Keratinocyte (primary cell): ENCODE data around the gene FMNL2. TPM values are rescaled to one million over a fixed set of nuclear protein-coding genes. Genes with fewer than 3 reads are reported as not detected.

Experiments
- DNase-seq: peaks from one replicate; pipeline ENCODE4 v3.0.0-alpha.2; 2011; ENCODE audit warnings: low read depth, missing footprints, low spot score
- FAIRE-seq: peaks from 2 replicates; lab custom pipeline; 2011; peaks lifted over from hg19 to GRCh38; lab: Jason Lieb, UNC
- H2AFZ ChIP-seq: 2 replicates; pipeline ENCODE4 v1.6.0; 2012; ENCODE audit warnings: low read length, control low read depth, inconsistent platforms; ENCODE audit not compliant: control insufficient read depth
- H3K27ac ChIP-seq: 2 replicates; pipeline ENCODE4 v1.5.1; 2011; ENCODE audit warnings: low read length; ENCODE audit not compliant: control insufficient read depth, insufficient read depth
- H3K27me3 ChIP-seq: 3 replicates; pipeline ENCODE4 v1.6.0; 2011; ENCODE audit warnings: low read length; ENCODE audit not compliant: control insufficient read depth, insufficient read depth; ENCODE audit errors: extremely low read depth
- H3K36me3 ChIP-seq, 2 experiments: 2 replicates in 1 of 2; 3 replicates in 1 of 2; pipeline ENCODE4 v1.5.1; 2011; ENCODE audit warnings: low read length in 2 of 2, mild to moderate bottlenecking in 1 of 2; ENCODE audit not compliant: control insufficient read depth in 2 of 2, insufficient read depth in 2 of 2; ENCODE audit errors: extremely low read depth in 1 of 2
- H3K4me1 ChIP-seq: 3 replicates; pipeline ENCODE4 v1.5.1; 2011; ENCODE audit warnings: low read length; ENCODE audit not compliant: control insufficient read depth, insufficient read depth; ENCODE audit errors: extremely low read depth
- H3K4me2 ChIP-seq: 3 replicates; pipeline ENCODE4 v1.6.0; 2011; ENCODE audit warnings: low read depth, low read length; ENCODE audit not compliant: control insufficient read depth, insufficient read depth; ENCODE audit errors: extremely low read depth
- H3K4me3 ChIP-seq, 3 experiments: fragments of 200-600 bp in 1 of 3; sonication (generic) in 1 of 3; 2 replicates in 2 of 3; 3 replicates in 1 of 3; pipeline ENCODE4 v1.5.1; 2011 to 2016; ENCODE audit warnings: low read length in 3 of 3, mild to moderate bottlenecking in 3 of 3, control low read depth in 2 of 3, inconsistent platforms in 1 of 3, low read depth in 1 of 3, mixed read lengths in 1 of 3, mixed run types in 1 of 3, moderate library complexity in 1 of 3; ENCODE audit not compliant: control insufficient read depth in 2 of 3, insufficient read depth in 2 of 3; ENCODE audit errors: extremely low read depth in 1 of 3
- H3K79me2 ChIP-seq: 2 replicates; pipeline ENCODE4 v1.6.0; 2012; ENCODE audit warnings: low read length; ENCODE audit not compliant: control insufficient read depth, insufficient read depth
- H3K9ac ChIP-seq: 3 replicates; pipeline ENCODE4 v1.6.0; 2011; ENCODE audit warnings: low read length; ENCODE audit not compliant: control insufficient read depth, insufficient read depth; ENCODE audit errors: extremely low read depth
- H3K9me1 ChIP-seq: 3 replicates; pipeline ENCODE4 v1.6.0; 2011; ENCODE audit warnings: low read length; ENCODE audit not compliant: control insufficient read depth, insufficient read depth; ENCODE audit errors: extremely low read depth
- H3K9me3 ChIP-seq: 2 replicates; pipeline ENCODE4 v1.5.1; 2012; ENCODE audit warnings: low read depth, low read length; ENCODE audit not compliant: control insufficient read depth
- H4K20me1 ChIP-seq: 3 replicates; pipeline ENCODE4 v1.6.0; 2011; ENCODE audit warnings: low read length; ENCODE audit not compliant: control insufficient read depth, insufficient read depth; ENCODE audit errors: extremely low read depth
- EZH2 ChIP-seq: IDR thresholded peaks from one replicate; pipeline ENCODE4 v1.6.1; 2012; ENCODE audit warnings: inconsistent platforms, mild to moderate bottlenecking, low read length, moderate library complexity
- dilution Hi-C: fragments of 300-500 bp; cut with MboI; formaldehyde crosslinking; loops from one replicate; pipeline ENCODE4 v1.7.0; 2020; ENCODE audit warnings: low sequenced_read_pairs; ENCODE audit not compliant: extremely low pct_ligation_motif_present
- polyA plus RNA-seq, 5 experiments: library from polyadenylated mRNA; depleted of rRNA in 3 of 5; stranded (reverse) in 3 of 5; stranded (forward) in 1 of 5; unstranded in 1 of 5; fragments of >200 nt; gene quantifications; 1 replicate in 1 of 5; 2 replicates in 3 of 5; 3 replicates in 1 of 5; pipeline versions ENCODE4 v1.2.1 to v1.2.3, GENCODE V29; 2011 to 2012; ENCODE audit warnings: missing spikeins in 2 of 5, low read depth in 1 of 5, low replicate concordance in 1 of 5
- TF ChIP-seq, protein P1 (sequence below), 3 experiments: IDR thresholded peaks in 1 of 3; conservative IDR thresholded peaks in 1 of 3; optimal IDR thresholded peaks in 1 of 3; 2 replicates in 2 of 3; 3 replicates in 1 of 3; pipeline versions ENCODE3 to v1.5.1; 2011; ENCODE audit warnings: low read length in 3 of 3, mild to moderate bottlenecking in 3 of 3, moderate library complexity in 2 of 3, control low read depth in 1 of 3, inconsistent platforms in 1 of 3; ENCODE audit not compliant: insufficient read depth in 2 of 3; ENCODE audit errors: extremely low read depth in 1 of 3

FMNL2 gene
- polyA plus RNA-seq, 1 donor (not counting 4 experiments of a cell fraction or from before 2014, with no cell fraction given), result 62.7 TPM

DNA sequence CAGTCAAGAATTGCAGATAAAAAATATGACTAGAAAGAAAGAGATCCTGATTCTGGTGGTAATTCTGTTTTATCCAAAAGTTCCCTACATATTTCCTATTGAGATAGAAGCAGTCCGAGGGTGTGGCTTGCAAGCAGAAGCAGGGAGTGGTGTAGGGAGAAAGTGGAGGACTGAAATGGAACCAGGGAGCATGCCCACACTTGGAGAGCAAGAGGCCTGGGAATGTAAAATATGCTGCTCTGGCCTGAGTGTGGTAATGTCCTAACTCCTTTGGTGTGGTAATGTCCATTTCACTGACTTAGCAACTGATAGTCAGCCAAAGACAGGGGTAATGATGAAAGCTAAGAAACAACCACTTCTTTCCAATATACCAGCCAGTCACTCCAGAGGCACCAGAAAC, 30.1 kb upstream of the FMNL2 start:
- dilution Hi-C loops, result no loop called here
- H4K20me1 ChIP-seq, result no peaks in the 10 kb centered on the region
- no peak overlapping the region for H3K27ac ChIP-seq
- peaks cover 15% of the 10 kb centered on the region for H3K4me1 ChIP-seq
- DNase-seq, result peak; percentile 9
- no peaks in the 10 kb centered on the region for H3K9me1 ChIP-seq
- no peaks in the 10 kb centered on the region for H3K9me3 ChIP-seq
- H3K9ac ChIP-seq, result no peak overlapping the region
- FAIRE-seq, result peak; percentile 60
- no peak for TF ChIP-seq EZH2
- TF ChIP-seq, protein P1, sequence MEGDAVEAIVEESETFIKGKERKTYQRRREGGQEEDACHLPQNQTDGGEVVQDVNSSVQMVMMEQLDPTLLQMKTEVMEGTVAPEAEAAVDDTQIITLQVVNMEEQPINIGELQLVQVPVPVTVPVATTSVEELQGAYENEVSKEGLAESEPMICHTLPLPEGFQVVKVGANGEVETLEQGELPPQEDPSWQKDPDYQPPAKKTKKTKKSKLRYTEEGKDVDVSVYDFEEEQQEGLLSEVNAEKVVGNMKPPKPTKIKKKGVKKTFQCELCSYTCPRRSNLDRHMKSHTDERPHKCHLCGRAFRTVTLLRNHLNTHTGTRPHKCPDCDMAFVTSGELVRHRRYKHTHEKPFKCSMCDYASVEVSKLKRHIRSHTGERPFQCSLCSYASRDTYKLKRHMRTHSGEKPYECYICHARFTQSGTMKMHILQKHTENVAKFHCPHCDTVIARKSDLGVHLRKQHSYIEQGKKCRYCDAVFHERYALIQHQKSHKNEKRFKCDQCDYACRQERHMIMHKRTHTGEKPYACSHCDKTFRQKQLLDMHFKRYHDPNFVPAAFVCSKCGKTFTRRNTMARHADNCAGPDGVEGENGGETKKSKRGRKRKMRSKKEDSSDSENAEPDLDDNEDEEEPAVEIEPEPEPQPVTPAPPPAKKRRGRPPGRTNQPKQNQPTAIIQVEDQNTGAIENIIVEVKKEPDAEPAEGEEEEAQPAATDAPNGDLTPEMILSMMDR (optimal IDR thresholded peaks at IDR 0.05 in 1 of 3, IDR thresholded peaks at IDR 0.05 in 1 of 3, conservative IDR thresholded peaks at IDR 0.05 in 1 of 3; ENCODE audit: extremely low read depth in 1 of 3, insufficient read depth in 2 of 3, low read length in 3 of 3), result no peak
- H3K36me3 ChIP-seq, result no peaks in the 10 kb centered on the region
- peak overlapping the region; percentile 42 for H2AFZ ChIP-seq
- H3K4me3 ChIP-seq, result no peak overlapping the region
- no peak overlapping the region for H3K4me2 ChIP-seq
- H3K79me2 ChIP-seq, result no peaks in the 10 kb centered on the region
- no peaks in the 10 kb centered on the region for H3K27me3 ChIP-seq

GRCh38 chr2:152307863-152308262, 27.1 kb upstream of the FMNL2 start:
- H3K9ac ChIP-seq, result no peak overlapping the region
- dilution Hi-C loops, result no loop called here
- H3K9me3 ChIP-seq, result no peaks in the 10 kb centered on the region
- peaks cover 15% of the 10 kb centered on the region for H3K4me1 ChIP-seq
- no peaks in the 10 kb centered on the region for H4K20me1 ChIP-seq
- H3K4me2 ChIP-seq, result peak overlapping the region; percentile 23
- no peaks in the 10 kb centered on the region for H3K27me3 ChIP-seq
- FAIRE-seq (peak; percentile 41), DNase-seq (no peak)
- H3K27ac ChIP-seq, result no peak overlapping the region
- no peaks in the 10 kb centered on the region for H3K36me3 ChIP-seq
- H3K79me2 ChIP-seq, result no peaks in the 10 kb centered on the region
- H3K4me3 ChIP-seq, result no peak overlapping the region
- no peak overlapping the region for H2AFZ ChIP-seq
- H3K9me1 ChIP-seq, result no peaks in the 10 kb centered on the region
- TF ChIP-seq, protein P1 (optimal IDR thresholded peaks at IDR 0.05 in 1 of 3, IDR thresholded peaks at IDR 0.05 in 1 of 3, conservative IDR thresholded peaks at IDR 0.05 in 1 of 3; ENCODE audit: extremely low read depth in 1 of 3, insufficient read depth in 2 of 3, low read length in 3 of 3), result no peak
